AG10803 (cell line): ENCODE data around the gene MPPED2.

Source experiments
- DNase-seq: peaks from one replicate; pipeline ENCODE4 v3.0.0; 2010; ENCODE audit warnings: low read depth
- H3K4me3 ChIP-seq: 2 replicates; pipeline ENCODE4 v1.5.1; 2011; ENCODE audit warnings: mild to moderate bottlenecking, low read length, control low read depth
- TF ChIP-seq, protein P1 (sequence below): conservative IDR thresholded peaks from 2 replicates; pipeline ENCODE4 v1.5.1; 2011; ENCODE audit warnings: mild to moderate bottlenecking, low read length, control low read depth, inconsistent platforms

MPPED2 gene

DNA sequence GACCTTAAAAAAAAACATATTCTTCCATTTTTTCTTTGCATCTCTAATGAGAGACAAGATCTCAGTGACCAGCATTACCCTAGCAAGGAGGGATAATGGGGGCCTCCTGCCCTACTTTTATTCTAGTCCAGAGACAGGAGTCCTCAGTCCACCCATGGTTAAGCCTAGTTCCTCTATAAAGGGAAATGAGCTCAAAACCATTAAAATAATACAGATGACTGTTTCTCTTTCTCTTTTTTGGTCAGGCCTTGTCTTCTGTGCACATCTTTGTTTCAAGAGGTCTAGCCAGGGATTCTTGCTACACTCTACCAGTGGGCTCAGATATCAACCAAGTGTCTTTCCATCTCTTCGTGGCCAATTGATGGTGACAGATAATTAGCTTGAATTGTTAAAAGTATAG, 73.1 kb downstream of the MPPED2 start:
- TF ChIP-seq, protein P1, sequence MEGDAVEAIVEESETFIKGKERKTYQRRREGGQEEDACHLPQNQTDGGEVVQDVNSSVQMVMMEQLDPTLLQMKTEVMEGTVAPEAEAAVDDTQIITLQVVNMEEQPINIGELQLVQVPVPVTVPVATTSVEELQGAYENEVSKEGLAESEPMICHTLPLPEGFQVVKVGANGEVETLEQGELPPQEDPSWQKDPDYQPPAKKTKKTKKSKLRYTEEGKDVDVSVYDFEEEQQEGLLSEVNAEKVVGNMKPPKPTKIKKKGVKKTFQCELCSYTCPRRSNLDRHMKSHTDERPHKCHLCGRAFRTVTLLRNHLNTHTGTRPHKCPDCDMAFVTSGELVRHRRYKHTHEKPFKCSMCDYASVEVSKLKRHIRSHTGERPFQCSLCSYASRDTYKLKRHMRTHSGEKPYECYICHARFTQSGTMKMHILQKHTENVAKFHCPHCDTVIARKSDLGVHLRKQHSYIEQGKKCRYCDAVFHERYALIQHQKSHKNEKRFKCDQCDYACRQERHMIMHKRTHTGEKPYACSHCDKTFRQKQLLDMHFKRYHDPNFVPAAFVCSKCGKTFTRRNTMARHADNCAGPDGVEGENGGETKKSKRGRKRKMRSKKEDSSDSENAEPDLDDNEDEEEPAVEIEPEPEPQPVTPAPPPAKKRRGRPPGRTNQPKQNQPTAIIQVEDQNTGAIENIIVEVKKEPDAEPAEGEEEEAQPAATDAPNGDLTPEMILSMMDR, result no peak

GRCh38 chr11:30511408-30511807, 74.7 kb downstream of the MPPED2 start:
- H3K4me3 ChIP-seq, result no peak overlapping the region
- no peak for DNase-seq
- TF ChIP-seq, protein P1, result no peak

More for the DNA sequence above, 73.1 kb downstream of the MPPED2 start:
- no peak overlapping the region for H3K4me3 ChIP-seq
- no peak for DNase-seq

GRCh38 chr11:30510750-30511149, 75.4 kb downstream of the MPPED2 start:
- DNase-seq, result no peak
- TF ChIP-seq, protein P1, result no peak

GRCh38 chr11:30509364-30509763, 76.8 kb downstream of the MPPED2 start:
- H3K4me3 ChIP-seq, result no peak overlapping the region
- TF ChIP-seq, protein P1, result no peak
- no peak for DNase-seq

More at GRCh38 chr11:30510750-30511149, 75.4 kb downstream of the MPPED2 start:
- H3K4me3 ChIP-seq, result no peak overlapping the region

DNA sequence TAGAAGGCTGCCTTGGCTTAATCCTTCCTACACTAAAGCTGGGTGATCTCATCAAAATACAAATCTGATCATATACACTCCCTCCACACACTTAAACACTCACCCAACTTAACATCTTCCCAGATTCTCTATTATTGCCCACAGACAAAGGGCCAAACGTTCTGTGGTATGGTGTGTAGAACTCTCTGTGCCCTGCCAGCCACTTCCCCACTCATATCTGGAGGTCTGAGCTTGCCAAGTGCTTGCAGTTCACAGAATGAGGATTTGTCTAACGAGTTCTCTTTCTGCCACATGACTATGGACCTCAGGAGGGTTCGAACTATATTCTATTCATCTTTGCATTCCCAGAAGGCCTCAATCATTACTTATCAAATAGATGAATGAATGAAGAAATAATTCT, 77.6 kb downstream of the MPPED2 start:
- no peak overlapping the region for H3K4me3 ChIP-seq
- DNase-seq, result no peak
- TF ChIP-seq, protein P1, result no peak

DNA sequence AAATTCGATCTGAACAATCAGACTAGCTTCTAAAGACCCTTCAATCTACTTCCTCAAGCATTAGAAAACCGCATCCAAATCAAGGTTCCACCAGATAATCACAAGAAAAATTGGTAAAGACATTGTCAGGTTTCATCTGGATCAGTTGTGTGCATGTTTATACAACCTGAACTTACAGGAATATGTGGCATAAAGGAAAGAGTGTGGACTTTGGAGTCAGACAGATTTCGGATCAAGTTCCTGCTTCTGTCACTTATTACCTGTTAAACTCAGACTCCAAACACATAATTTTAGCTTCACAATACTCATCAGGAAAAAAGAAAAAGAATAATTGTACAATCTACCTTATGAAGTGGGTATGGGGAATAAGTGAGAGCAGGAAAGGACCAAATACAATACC, 80.5 kb downstream of the MPPED2 start:
- DNase-seq, result no peak
- TF ChIP-seq, protein P1, result no peak
- no peak overlapping the region for H3K4me3 ChIP-seq

GRCh38 chr11:30504468-30504867, 81.7 kb downstream of the MPPED2 start:
- no peak overlapping the region for H3K4me3 ChIP-seq
- DNase-seq, result no peak
- TF ChIP-seq, protein P1, result no peak
